Measurements from ENCODE around the gene SORCS3. TPM values are rescaled to one million over a fixed set of nuclear protein-coding genes. Genes with fewer than 3 reads are reported as not detected.

The SORCS3 gene
- total RNA-seq, 1 experiment from 2014 or later, result not detected

GRCh38 chr10:104659809-104660208 is 18.7 kb downstream of the SORCS3 start (continued):
- TF ChIP-seq ELF1 (IDR thresholded peaks at IDR 0.05; ENCODE audit: borderline replicate concordance, low read depth), result no peak
- TF ChIP-seq POLR2AphosphoS5 (IDR thresholded peaks at IDR 0.05; ENCODE audit: low read depth, low read length), result no peak
- TF ChIP-seq TCF7L2 (IDR thresholded peaks at IDR 0.05; ENCODE audit: borderline replicate concordance, extremely low read depth, insufficient read depth, insufficient read length), result no peak
- TF ChIP-seq CBX3 (IDR thresholded peaks at IDR 0.05; ENCODE audit: low read depth), result no peak
- TF ChIP-seq, protein P1, sequence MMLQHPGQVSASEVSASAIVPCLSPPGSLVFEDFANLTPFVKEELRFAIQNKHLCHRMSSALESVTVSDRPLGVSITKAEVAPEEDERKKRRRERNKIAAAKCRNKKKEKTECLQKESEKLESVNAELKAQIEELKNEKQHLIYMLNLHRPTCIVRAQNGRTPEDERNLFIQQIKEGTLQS (IDR thresholded peaks at IDR 0.05), result no peak
- TF ChIP-seq, protein P2, sequence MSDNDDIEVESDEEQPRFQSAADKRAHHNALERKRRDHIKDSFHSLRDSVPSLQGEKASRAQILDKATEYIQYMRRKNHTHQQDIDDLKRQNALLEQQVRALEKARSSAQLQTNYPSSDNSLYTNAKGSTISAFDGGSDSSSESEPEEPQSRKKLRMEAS (IDR thresholded peaks at IDR 0.05), result no peak
- no peak for TF ChIP-seq EZH2phosphoT487 (IDR thresholded peaks at IDR 0.05; ENCODE audit: borderline replicate concordance)

DNA sequence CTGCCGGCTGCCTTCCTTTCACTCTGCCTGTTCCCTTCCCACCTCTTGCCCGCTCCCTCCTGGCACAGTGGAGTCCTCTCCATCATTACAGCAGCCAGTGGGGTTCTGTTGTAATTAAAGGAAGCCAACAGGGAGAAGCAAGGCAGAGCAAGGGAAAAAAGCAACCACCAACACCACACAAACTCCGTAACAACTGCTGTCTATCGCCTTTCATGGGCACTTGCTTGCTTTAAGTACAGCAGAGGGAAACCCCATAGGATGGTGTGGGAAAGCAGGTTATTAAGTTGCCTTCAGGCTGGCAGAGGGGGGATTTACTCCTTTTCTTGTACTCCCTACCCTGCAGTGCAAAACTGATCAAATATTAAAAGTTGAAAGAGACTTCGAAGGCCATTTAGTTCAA is 22.0 kb downstream of the SORCS3 start:
- Histone ChIP-seq H3K4me3 (replicated peaks in 1 of 2; ENCODE audit: low read depth in 1 of 2, low read length in 2 of 2) (no peak overlapping the region), H3K9me2 (ENCODE audit: insufficient read depth) (no peaks in the 10 kb centered on the region), H3K27me3 (ENCODE audit: insufficient read depth, low read length) (peaks cover 87% of the 10 kb centered on the region), H3K9me3 (ENCODE audit: control insufficient read depth in 1 of 2, insufficient read depth in 1 of 2, low read depth in 1 of 2, low read length in 2 of 2) (no peaks in the 10 kb centered on the region), H3K4me1 (ENCODE audit: control insufficient read depth in 1 of 2, insufficient read depth in 2 of 2, low read length in 2 of 2) (no peaks in the 10 kb centered on the region), H3K4me2 (ENCODE audit: low read length) (no peak overlapping the region), H3K36me3 (ENCODE audit: control insufficient read depth in 1 of 2, insufficient read depth in 2 of 2, low read length in 2 of 2) (no peaks in the 10 kb centered on the region), H3K79me2 (ENCODE audit: insufficient read depth, low read length) (no peaks in the 10 kb centered on the region), H2AFZ (ENCODE audit: low read depth, low read length, poor library complexity, severe bottlenecking) (no peak overlapping the region), H3K9ac (ENCODE audit: low read length) (no peak overlapping the region), H4K20me1 (ENCODE audit: insufficient read depth) (no peaks in the 10 kb centered on the region), H3K27ac (ENCODE audit: low read depth, low read length) (no peak overlapping the region)
- RAD21 ChIA-PET (ENCODE audit: low non-redundant PET in 1 of 2, low total read pairs in 2 of 2, uncharacterized antibody in 2 of 2, unreplicated experiment in 2 of 2), result no interaction called here
- POLR2A ChIA-PET, result no interaction called here
- DNase-seq (ENCODE audit: low read depth, low spot score) (no peak), ATAC-seq (no peak)
- CTCF ChIA-PET, result no interaction called here
- BruUV-seq (replicated peaks), result no TSS peak
- TF ChIP-seq CEBPB (IDR thresholded peaks at IDR 0.05; ENCODE audit: low read depth), result no peak
- TF ChIP-seq ZFX (IDR thresholded peaks at IDR 0.05), result no peak
- no peak for TF ChIP-seq RAD21 (IDR thresholded peaks at IDR 0.05; ENCODE audit: low read depth)
- TF ChIP-seq, protein P2 (IDR thresholded peaks at IDR 0.05), result no peak
- TF ChIP-seq, protein P1 (IDR thresholded peaks at IDR 0.05), result no peak
- no peak for TF ChIP-seq EZH2 (IDR thresholded peaks at IDR 0.05)
- intact Hi-C loops (cut with micrococcal nuclease), result no loop called here
